ENCODE data around the gene TMEM214. TPM values are rescaled to one million over a fixed set of nuclear protein-coding genes. Genes with fewer than 3 reads are reported as not detected.

TMEM214 gene
- total and polyA plus RNA-seq, 8 donors = 17.1 to 206 (median 35.6) TPM

- H3K27me3 ChIP-seq = no peaks in the 10 kb centered on the region
- H3K27ac ChIP-seq = peak overlapping the region; percentile 83 to 94 (median 92)
- 10 to 31% (median 12%) methylated on average over 15 to 52 of the region's 52 CpGs for WGBS, 5 donors
- H3K4me3 ChIP-seq = peak overlapping the region; percentile 87 to 96 (median 92)
- TF ChIP-seq CTCF (IDR thresholded peaks at IDR 0.05) (no peak), EP300 (IDR thresholded peaks at IDR 0.05) (no peak)
- H3K4me1 ChIP-seq = peaks cover 6 to 29% (median 25%) of the 10 kb centered on the region in 4 donors
- peak in 1 of 2 donors; percentile 80 for DNase-seq
- peaks cover 7 to 18% (median 15%) of the 10 kb centered on the region in 4 donors for H3K36me3 ChIP-seq
- intact Hi-C loops (cut with DNase I; ENCODE audit: low total_unique reads) = no loop called here
- no peaks in the 10 kb centered on the region for H3K9me3 ChIP-seq
Measured at GRCh38 chr2:27049422-27050280, 16.9 kb downstream of the TMEM214 start.

GRCh38 chr2:27050281-27050995 is 17.7 kb downstream of the TMEM214 start:
- peaks cover 13 to 26% (median 23%) of the 10 kb centered on the region in 4 donors for H3K36me3 ChIP-seq
- 0 to 1% (median 0%) methylated on average over 27 to 48 of the region's 48 CpGs for WGBS, 5 donors
- TF ChIP-seq POLR2A (IDR thresholded peaks at IDR 0.05) (no peak), EP300 (IDR thresholded peaks at IDR 0.05) (no peak), CTCF (IDR thresholded peaks at IDR 0.05) (peak in 5 of 7 experiments; percentile 26 to 72 (median 39)), POLR2AphosphoS5 (IDR thresholded peaks at IDR 0.05) (peak; percentile 4 to 86 (median 71))
- peak; percentile 93 to 98 for DNase-seq
- H3K4me1 ChIP-seq = peaks cover 6 to 29% (median 25%) of the 10 kb centered on the region in 4 donors
- no peaks in the 10 kb centered on the region for H3K27me3 ChIP-seq
- peak overlapping the region; percentile 83 to 94 (median 92) for H3K27ac ChIP-seq
- no peaks in the 10 kb centered on the region for H3K9me3 ChIP-seq
- intact Hi-C loops (cut with DNase I; ENCODE audit: low total_unique reads) = no loop called here
- H3K4me3 ChIP-seq = peak overlapping the region; percentile 87 to 96 (median 92)

- Histone ChIP-seq H3K36me3 (peaks cover 13 to 34% (median 31%) of the 10 kb centered on the region in 4 donors), H3K27me3 (no peaks in the 10 kb centered on the region), H3K27ac (peak within 1 kb of the TSS; percentile 83 to 94 (median 92)), H3K4me3 (peak within 1 kb of the TSS; percentile 87 to 96 (median 92)), H3K9me3 (no peaks in the 10 kb centered on the region), H3K4me1 (peaks cover 6 to 29% (median 25%) of the 10 kb centered on the region in 4 donors)
- 0 to 1% (median 0%) methylated on average over 40 to 67 of the region's 67 CpGs for WGBS, 5 donors
- DNase-seq = peak; percentile 97 to 98
- TF ChIP-seq CTCF (IDR thresholded peaks at IDR 0.05) (no peak), POLR2A (IDR thresholded peaks at IDR 0.05) (no peak), POLR2AphosphoS5 (IDR thresholded peaks at IDR 0.05) (peak; percentile 63 to 78 (median 70)), EP300 (IDR thresholded peaks at IDR 0.05) (no peak)
- intact Hi-C loops (cut with DNase I; ENCODE audit: low total_unique reads) = no loop called here
Measured at GRCh38 chr2:27050996-27051901, 18.5 kb downstream of the TMEM214 start, which contains the start of gene AGBL5. Gene AGBL5 (plus strand): TSS chr2:27051668. CDS start chr2:27052959, 1,291 bp downstream.

All from stomach (tissue), 9 donors.